Peyer's patch (tissue), 4 donors: ENCODE data around the gene MEF2D.
A peak's percentile ranks its signal among the peaks of the same experiment; 100 is the strongest.

ENCODE experiments used
- CTCF ChIP-seq, 6 experiments: fragments of 450-650 bp in 4 of 6; fragments of 200-600 bp in 2 of 6; sonication (generic) in 1 of 6; IDR thresholded peaks; one replicate each; pipeline ENCODE4 v1.5.1; 2017 to 2019; ENCODE audit warnings: antibody characterized with exemption in 6 of 6, mild to moderate bottlenecking in 3 of 6, moderate library complexity in 1 of 6
- POLR2A ChIP-seq, 2 donors: fragments of 450-650 bp; IDR thresholded peaks; one replicate each; pipeline ENCODE4 v1.5.1; 2017; ENCODE audit warnings: antibody characterized with exemption in 2 of 2, mild to moderate bottlenecking in 2 of 2, moderate library complexity in 2 of 2

DNA sequence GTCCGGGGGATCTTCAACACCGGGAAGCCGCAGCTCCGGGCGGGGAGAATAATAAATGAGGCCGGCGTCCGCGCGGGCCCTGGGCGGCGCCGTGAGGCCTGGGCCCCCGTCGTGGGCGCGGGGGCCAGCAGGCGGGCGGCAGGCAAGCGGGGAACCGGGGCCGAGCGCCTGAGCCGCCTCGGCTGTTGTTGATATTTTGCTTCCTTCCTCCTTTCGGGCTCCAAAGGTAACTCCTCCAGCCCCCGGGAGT is at the start of gene MEF2D:
- TF ChIP-seq CTCF (IDR thresholded peaks at IDR 0.05) = peak in 2 of 6 experiments; percentile 10 to 14
- peak in 1 of 2 donors; percentile 48 for TF ChIP-seq POLR2A (IDR thresholded peaks at IDR 0.05)
